ENCODE results near the gene DHRSX.

- no peak for TF ChIP-seq EZH2 (IDR thresholded peaks at IDR 0.05)
- TF ChIP-seq POLR2AphosphoS5 (IDR thresholded peaks at IDR 0.05; ENCODE audit: borderline replicate concordance, low read depth, low read length), result no peak
Observed at GRCh38 chrX:2242980-2243379, 257.8 kb downstream of the DHRSX start.

All from SK-N-MC (cell line).